GM18519 (cell line): ENCODE measurements around the gene ADORA1.

ENCODE experiments used
- ATAC-seq: cut with Tn5 transposase; IDR thresholded peaks from one replicate; pipeline ENCODE4 v1.9.1; 2021; ENCODE audit warnings: mild to moderate bottlenecking, moderate library complexity; ENCODE audit not compliant: unreplicated experiment, low FRiP score

The ADORA1 gene

DNA sequence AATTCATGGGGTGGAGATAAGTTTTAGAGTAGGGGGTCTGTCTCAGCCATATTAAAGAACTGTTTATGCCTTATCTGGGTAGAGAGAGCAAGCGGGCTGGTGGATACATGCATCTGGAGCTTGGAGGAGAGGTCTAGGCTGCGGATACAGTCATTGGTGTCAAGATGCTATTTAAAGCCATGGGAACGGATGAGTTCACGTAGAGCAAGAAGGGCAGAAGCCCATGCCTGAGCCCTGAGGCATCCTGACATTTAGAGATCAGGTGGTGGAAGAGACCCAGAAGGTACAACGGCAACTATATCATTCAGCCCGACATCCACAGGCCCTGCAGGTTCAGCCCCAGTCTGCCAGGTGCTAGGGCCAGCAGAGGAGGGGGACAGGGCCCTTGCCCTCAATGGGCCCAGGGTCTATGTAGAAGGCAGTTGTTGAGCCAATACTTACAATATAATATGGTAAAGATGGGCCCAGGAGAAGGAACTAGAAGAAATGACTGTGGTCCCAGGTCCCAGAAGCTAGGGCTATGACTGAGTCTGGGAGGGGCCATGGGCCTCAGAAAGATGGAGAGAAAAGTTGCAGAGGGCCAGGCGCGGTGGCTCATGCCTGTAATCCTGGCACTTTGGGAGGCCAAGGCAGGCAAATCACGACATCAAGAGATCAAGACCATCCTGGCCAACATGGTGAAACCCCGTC lies 74.1 kb downstream of the ADORA1 start:
- ATAC-seq, result no peak

DNA sequence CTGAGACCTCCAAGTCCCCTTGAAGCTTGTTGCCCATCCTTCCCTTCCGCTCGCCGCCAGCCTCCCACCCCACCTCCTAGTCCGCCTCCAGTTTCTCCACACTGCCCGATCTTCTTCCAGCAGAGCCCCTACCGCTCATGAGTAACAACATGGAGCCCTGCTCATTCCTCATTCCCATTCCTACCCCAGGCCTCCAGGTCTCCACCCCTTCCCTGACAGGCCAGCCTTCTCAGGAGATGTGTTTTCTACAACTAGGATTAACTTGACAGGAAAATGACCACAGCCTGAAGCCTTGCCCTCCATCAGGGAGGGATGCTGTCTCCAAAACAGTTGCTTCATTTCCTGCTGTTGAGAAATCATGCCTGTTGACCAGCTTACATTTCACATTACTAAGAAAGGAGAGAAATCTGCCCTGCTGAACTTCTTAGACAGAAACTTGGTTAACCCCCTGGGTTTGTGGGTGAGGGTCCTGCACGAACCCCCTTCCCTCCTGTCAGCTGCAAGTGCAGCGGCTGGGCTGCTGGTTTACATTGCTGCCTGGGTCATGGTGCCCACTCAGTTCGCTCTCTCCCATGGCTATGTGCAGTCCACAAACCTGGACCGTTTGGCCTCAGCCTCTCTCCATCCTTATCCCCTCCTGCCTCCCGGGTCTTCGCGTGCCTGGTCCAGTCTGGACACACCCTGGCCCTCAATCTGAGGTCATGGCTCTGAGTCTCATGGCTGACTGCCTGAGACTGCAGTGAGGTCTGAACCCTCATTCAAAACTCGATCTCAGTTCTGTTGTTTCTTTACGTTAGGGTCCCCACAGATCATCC lies 75.1 kb downstream of the ADORA1 start:
- no peak for ATAC-seq

DNA sequence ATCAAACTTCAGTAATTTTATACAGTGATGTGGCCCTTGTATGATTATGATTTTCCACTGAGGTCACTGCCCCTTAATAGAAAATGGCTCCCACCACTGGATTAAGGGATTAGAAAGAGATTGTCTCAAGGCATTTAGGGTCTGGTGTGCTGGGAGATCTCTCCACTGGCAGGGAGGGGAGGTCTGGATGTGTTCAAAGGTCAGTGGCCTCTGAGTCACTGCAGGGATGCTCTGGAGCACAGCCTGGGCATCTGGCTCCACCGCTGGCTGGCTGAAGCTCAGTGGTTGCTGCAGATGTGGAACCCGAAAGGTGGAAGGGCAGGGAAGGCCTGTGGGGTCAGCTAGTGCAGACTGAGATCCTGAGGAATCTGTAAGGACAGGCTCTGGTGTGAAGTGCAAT lies 77.2 kb downstream of the ADORA1 start:
- ATAC-seq, result no peak

DNA sequence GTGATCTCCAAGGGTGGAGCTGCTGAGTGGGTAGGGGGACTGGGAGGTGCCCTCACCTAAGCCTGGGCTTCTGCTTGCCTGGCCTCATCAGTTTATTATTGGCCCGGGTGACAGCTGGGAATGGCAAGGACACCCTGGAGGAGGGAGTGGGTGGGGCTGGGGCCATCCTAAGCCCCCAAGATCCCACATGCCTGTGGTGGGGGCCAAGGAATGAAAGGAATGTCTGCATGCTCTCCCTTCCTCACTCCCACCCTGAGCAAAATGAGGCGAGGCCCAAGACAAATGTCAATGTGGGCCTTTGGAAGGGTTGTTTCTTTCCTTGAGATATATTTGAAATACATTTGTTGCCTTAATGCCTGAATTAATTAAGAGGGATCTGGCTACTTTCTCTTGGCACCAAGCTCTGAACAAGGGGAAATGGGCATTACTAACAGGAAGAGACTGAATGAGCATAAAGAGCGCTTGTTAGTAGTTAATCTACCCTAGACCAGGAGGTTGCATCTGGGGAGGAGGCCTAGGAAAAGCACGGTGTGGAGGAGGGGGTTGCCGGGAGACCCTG lies 78.7 kb downstream of the ADORA1 start:
- ATAC-seq, result no peak

DNA sequence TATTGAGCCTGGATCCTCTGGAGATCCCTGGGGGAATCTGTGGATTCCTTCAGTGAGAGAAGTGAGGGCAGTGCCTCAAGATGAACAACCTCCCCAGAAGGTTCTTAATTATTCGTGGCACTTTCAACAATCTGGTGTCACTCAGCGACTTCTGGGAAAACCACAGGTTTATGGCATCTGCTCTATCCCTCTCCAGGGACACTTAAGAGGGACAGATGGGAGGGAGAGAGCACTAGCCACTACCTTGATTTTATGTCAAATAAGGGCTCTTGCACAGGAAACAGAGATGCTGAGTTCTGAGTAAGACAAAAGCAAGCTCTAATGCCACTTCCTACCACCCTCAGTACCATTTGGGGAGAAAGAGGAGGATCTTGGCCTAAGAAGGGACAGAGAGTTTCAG lies 80.2 kb downstream of the ADORA1 start:
- ATAC-seq, result no peak

DNA sequence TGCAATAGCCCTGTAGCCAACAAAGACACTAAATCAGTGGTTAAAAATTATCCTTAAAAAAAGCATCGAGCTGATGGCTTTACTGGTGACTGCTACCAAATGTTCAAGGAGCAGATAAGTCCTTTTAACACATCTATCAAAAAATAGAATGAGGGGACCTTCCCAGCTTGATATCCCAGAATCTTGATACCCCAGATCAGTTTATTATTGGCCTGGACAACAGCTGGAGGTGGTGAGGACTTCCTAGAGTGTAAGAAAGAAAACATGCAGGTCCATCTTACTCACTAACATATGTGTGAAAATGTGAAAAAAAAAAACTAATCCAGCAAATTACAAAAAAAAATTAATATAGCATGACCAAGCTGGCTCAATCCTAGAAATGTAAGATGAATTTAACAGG lies 80.7 kb downstream of the ADORA1 start:
- no peak for ATAC-seq

DNA sequence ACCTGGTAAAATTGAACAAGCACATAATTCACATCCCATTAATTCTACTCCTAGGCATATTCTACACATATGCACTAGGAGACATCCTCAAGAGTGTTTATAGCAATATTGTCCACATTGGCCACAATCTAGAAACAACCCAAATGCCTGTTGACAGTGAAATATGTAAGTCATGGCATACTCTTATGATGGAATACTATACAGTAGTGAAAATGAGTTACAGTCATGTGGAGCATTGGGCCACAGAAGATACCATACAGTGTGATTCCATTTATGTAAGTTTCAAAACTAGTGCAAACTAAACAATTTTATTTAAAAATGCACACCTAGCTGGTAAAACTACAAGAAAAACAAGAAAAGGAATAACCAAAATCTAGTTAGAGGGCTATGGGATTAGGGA lies 82.8 kb downstream of the ADORA1 start:
- no peak for ATAC-seq

DNA sequence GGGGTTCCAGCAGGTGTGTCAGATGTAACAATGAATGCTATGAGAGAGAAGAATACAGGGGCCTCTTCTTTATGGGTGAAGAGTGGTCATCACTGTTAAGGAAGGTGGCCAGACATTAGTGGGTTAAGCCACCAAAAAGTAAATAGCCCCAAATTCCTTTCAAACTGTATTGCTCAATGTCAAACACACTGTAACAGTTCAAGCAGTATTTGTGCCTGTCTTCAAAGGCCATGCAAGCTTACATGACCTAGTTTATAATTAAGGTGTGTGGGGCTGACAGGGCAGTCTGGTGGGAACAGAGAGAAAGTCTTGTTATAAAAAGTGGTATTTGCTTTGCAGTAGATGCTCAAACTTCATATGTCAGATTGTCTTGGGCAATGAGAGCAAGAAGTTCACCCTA lies 83.5 kb downstream of the ADORA1 start:
- ATAC-seq, result no peak

DNA sequence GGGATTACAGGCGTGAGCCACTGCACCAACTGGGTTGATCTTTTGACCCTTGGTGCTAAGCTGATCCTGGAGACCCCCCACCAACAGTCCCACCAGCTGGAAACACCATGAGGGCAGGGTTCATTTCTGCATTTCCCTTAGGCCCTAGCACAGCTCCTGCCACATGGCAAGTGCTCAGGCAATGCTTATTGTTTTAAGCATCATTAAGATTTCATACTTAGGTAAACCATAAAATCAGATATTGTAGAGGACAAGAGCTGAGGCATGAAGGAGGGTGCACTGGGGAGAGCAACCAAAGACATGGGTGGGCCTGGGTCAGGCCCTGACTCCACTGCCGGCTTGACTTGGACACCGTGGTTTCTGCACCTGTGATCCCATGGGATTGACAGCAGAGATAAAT lies 84.3 kb downstream of the ADORA1 start:
- no peak for ATAC-seq

DNA sequence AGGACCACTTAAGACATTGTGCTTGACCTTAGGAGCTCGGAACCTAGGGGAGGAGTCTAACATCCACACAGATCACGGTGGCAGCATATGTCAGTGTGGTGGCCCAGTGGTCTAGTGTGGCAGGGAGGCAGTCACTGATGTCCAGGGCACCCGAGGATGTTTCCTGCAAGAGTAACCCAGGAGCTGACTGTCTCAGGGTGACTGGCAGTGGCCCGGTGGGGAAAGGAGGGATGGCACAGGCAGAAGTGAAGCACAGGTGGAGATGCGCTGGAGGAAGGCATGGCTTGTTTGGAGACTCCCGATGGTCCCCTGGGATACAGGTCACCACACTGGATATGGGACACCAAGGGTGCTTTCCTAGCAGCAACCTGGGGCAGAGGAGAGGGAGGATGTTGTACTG lies 85.6 kb downstream of the ADORA1 start:
- ATAC-seq, result no peak

DNA sequence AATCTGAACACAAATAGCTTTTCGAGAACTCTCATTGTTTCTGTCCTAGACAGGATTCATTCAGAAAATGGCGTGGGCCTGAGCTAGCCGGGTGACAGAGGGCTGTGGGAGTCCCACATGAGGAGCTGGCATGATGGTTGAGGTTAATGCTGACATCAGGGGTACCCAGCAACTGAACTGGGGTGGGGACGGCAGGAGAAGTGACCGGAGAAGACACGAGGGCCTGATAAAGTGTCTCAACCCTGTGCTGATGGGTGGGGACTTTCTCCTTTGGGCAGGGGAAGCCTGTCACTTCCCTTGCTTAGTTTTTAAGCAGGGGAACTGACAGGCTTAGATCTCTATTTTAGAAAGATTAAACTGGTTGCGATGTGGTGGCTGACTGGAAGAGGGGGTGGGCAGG lies 87.3 kb downstream of the ADORA1 start:
- no peak for ATAC-seq

DNA sequence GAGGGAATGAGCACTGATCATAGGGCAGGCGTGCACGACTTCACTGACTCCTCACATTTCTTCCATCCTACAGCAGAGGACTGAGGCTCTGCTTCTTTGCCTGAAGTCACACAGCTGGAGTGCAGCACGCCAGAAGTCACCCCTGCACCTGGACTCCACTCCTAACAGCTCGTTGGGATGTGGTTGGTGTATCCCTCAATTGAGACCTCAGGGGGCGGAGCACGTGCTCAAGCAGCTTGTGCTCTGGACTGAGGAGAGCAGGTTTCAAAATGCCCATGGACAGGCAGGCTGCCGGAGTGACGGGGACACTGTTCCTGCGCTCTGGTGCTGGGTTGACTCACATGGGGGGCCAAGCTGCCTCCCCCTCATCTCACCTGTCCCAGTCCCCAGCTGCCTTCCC lies 88.0 kb downstream of the ADORA1 start:
- no peak for ATAC-seq

DNA sequence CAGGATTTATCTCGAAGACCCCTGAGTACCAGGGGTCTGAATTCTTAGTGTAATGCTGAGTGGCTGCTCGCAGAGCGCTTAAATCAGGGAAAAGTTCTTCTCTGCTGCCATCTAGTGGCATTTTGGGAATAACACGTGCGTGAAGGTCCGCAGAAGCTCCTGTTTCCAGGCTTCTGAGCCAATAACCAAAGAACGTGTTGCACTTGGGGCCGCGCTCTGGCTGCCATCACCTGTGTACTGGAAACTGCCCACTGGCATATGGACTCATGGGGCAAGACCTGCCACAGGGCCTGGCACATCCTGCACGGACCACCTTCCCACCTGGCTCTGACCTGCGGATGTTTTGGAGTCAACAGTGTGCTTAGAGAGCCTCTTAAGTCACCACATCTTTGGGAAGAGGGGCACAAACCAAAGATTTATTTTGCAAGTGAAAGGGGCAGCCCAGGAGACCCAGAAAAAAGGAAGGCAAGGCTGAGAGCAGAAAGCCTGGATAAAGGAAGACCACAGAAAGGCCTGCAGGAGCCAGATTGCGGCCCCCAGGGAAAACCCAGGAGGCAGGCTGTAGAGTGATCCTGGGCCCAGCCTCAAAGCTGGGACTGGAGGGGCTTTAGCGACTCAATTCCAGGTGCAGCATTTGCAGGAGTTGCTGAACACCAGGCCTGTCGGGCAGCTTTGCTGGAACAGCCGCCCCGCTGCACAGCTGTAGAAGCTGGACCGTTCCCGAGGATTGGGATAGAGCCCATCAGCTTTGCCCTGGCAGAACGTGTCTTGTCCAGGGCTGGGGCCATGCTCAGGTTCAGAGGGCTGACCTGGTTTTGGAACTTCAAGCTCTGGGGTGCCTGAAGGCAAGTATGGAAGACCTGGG lies 89.0 kb downstream of the ADORA1 start:
- no peak for ATAC-seq
